ENCODE data around the gene SEC31A.

- TF ChIP-seq CTCF (IDR thresholded peaks at IDR 0.05) (no peak), POLR2A (IDR thresholded peaks at IDR 0.05) (no peak)
These were observed 26.5 kb downstream of the SEC31A start for GRCh38 chr4:82864336-82864979.

Measured in adrenal gland (tissue), 5 donors.